Activated naive CD4-positive, alpha-beta T cell treated with anti-CD3 and anti-CD28 coated beads, Interleukin-2, amount 10 ng/mL, durations not matched to agents 7 days and 5 days (primary cell): ENCODE data around the gene CHST4.

Experiments
- CTCF ChIA-PET: fragments of 350-600 bp; sonication (Branson Sonifier 250); formaldehyde crosslinking; loops from one replicate; lab custom pipeline; 2021; ENCODE audit warnings: antibody characterized with exemption; lab: Charles Lee
- DNase-seq: peaks from one replicate; pipeline ENCODE4 v3.0.0-alpha.2; 2020
- H3K27ac Mint-ChIP-seq: one replicate; pipeline ENCODE4 v1.8.0; 2021; ENCODE audit warnings: mild to moderate bottlenecking, moderate library complexity, mixed read lengths
- H3K27me3 Mint-ChIP-seq: one replicate; pipeline ENCODE4 v1.8.0; 2021; ENCODE audit warnings: mild to moderate bottlenecking, mixed read lengths
- H3K36me3 Mint-ChIP-seq: one replicate; pipeline ENCODE4 v1.8.0; 2021; ENCODE audit warnings: mixed read lengths
- H3K4me1 Mint-ChIP-seq: one replicate; pipeline ENCODE4 v1.8.0; 2021; ENCODE audit warnings: mixed read lengths
- H3K4me3 Mint-ChIP-seq: one replicate; pipeline ENCODE4 v1.8.0; 2021; ENCODE audit warnings: mild to moderate bottlenecking, moderate library complexity, mixed read lengths
- H3K9me3 Mint-ChIP-seq: one replicate; pipeline ENCODE4 v1.8.0; 2021; ENCODE audit warnings: mixed read lengths

Gene CHST4

DNA sequence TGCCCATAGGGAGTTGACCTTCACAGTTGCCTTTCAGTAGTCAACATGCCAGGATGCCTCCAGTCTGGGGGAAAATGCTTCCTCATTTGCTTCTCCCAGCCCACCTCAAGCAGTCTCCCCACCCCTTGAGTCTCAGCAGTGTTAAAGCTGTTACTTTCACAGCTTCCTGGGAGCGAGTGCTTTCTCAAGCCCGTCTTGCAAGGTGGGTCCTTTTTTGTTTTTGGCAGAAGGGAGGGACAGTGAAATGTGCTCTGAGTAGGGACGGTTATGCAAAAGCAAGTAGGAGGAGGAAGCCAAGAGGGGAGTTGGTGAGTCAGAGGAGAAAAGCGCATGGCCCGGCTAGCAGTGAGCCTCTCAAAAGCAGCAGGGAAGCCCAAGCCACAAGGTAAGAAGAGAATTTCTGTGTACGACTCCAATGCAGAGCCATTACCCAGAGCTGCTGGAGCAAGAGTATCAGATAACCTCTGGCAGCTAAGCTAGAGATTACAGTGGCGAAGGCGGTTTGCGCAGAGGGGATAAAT, at the start of gene CHST4:
Gene CHST4, plus strand, starts transcription at position 316 of the 521 bp plus-strand sequence. CDS start 10,252 bp downstream, outside the sequence.
- Mint-ChIP-seq H3K9me3 (no peaks in the 10 kb centered on the region), H3K4me1 (no peaks in the 10 kb centered on the region), H3K4me3 (no peak within 1 kb of the TSS), H3K27ac (no peak within 1 kb of the TSS), H3K36me3 (no peaks in the 10 kb centered on the region), H3K27me3 (peaks cover 23% of the 10 kb centered on the region)
- DNase-seq = no peak
- CTCF ChIA-PET = interaction anchor here (1.1 to 2.1 kb wide), 3 partner anchors 10 to 85 kb away, joined by 3 to 9 read pairs (median 6); no protein-coding TSS in a partner anchor

GRCh38 chr16:71476457-71477124, 49.6 kb upstream of the CHST4 start:
- H3K36me3 Mint-ChIP-seq = no peaks in the 10 kb centered on the region
- no peaks in the 10 kb centered on the region for H3K27me3 Mint-ChIP-seq
- H3K27ac Mint-ChIP-seq = peak overlapping the region; percentile 16
- DNase-seq = no peak
- H3K4me3 Mint-ChIP-seq = no peak overlapping the region
- H3K9me3 Mint-ChIP-seq = no peaks in the 10 kb centered on the region
- peaks cover 9% of the 10 kb centered on the region for H3K4me1 Mint-ChIP-seq
- CTCF ChIA-PET = no interaction called here

GRCh38 chr16:71479420-71479819, 46.8 kb upstream of the CHST4 start:
- H3K27me3 Mint-ChIP-seq = no peaks in the 10 kb centered on the region
- DNase-seq = no peak
- CTCF ChIA-PET = interaction anchor here (0.6 to 0.9 kb wide), 4 partner anchors 16 to 62 kb away, joined by 3 to 4 read pairs (median 3); no protein-coding TSS in a partner anchor
- peaks cover 20% of the 10 kb centered on the region for H3K4me1 Mint-ChIP-seq
- H3K36me3 Mint-ChIP-seq = no peaks in the 10 kb centered on the region
- H3K4me3 Mint-ChIP-seq = no peak overlapping the region
- no peak overlapping the region for H3K27ac Mint-ChIP-seq
- H3K9me3 Mint-ChIP-seq = no peaks in the 10 kb centered on the region

DNA sequence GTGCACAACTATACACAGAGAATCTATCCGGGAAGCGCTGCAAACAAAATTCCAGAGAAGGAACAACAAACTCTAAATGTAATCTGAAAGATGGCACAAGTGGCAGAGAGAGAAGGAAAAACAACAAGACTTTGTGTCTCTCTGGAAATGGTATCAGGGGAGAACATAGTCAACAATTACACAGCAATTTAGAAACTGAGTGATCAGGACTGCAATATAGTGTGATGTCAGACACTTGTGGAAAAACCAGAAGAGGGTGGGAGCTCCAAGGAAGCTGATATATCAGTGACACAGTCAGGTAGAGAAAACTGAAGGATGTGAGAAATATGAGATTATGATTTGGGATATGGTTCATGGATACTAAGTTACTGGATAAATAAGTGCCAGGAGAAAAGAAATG, 45.3 kb upstream of the CHST4 start:
- no peak overlapping the region for H3K4me3 Mint-ChIP-seq
- no peaks in the 10 kb centered on the region for H3K9me3 Mint-ChIP-seq
- no peaks in the 10 kb centered on the region for H3K36me3 Mint-ChIP-seq
- no peak for DNase-seq
- H3K27ac Mint-ChIP-seq = no peak overlapping the region
- CTCF ChIA-PET = interaction anchor here (1.9 kb wide), 1 partner anchor 18 kb away, joined by 5 read pairs; no protein-coding TSS in a partner anchor
- H3K4me1 Mint-ChIP-seq = peaks cover 26% of the 10 kb centered on the region
- no peaks in the 10 kb centered on the region for H3K27me3 Mint-ChIP-seq

- Mint-ChIP-seq H3K27me3 (no peaks in the 10 kb centered on the region), H3K27ac (no peak overlapping the region), H3K9me3 (no peaks in the 10 kb centered on the region), H3K36me3 (no peaks in the 10 kb centered on the region), H3K4me1 (peaks cover 21% of the 10 kb centered on the region), H3K4me3 (no peak overlapping the region)
- CTCF ChIA-PET = interaction anchor here (1.3 to 1.9 kb wide), 2 partner anchors 16 to 20 kb away, joined by 4 to 5 read pairs; partner anchors contain the start of gene ZNF23
- no peak for DNase-seq
Observed at GRCh38 chr16:71482569-71482968, 43.7 kb upstream of the CHST4 start.

- Mint-ChIP-seq H3K27ac (peak overlapping the region; percentile 87), H3K27me3 (no peaks in the 10 kb centered on the region), H3K4me1 (peaks cover 21% of the 10 kb centered on the region)
Observed at GRCh38 chr16:71484006-71484893, 42.0 kb upstream of the CHST4 start.

DNA sequence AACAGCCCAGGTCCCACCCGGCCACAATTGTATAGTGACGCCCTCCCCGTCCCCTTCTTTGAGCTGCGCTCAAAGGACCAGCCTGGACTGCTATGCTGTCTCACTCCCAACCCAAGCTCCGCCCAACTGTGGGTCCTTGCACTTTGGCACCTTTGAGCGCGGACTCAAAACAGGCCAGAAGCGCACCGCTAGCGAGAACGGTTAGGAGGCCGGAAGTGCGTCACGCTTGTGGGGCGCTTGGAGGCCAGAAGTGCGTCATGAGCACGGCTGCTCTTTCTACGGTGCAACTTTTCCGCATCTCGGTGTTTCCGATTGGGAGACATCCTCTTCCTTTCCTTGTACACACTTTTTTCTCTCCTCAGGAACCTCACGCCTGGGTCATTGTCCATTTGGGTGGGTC, 37.1 kb upstream of the CHST4 start, which contains the start of gene ZNF19:
Gene ZNF19, minus strand, starts transcription at position 203 of the 400 bp plus-strand sequence. CDS start 7,210 bp downstream, outside the sequence.
- no peaks in the 10 kb centered on the region for H3K9me3 Mint-ChIP-seq
- peaks cover 7% of the 10 kb centered on the region for H3K4me1 Mint-ChIP-seq
- H3K4me3 Mint-ChIP-seq = no peak within 1 kb of the TSS
- no peaks in the 10 kb centered on the region for H3K27me3 Mint-ChIP-seq
- H3K27ac Mint-ChIP-seq = no peak within 1 kb of the TSS
- DNase-seq = no peak
- no peaks in the 10 kb centered on the region for H3K36me3 Mint-ChIP-seq
- CTCF ChIA-PET = interaction anchor here (1.8 kb wide), 1 partner anchor 10 kb away, joined by 8 read pairs; no protein-coding TSS in a partner anchor

More at GRCh38 chr16:71484006-71484893, 42.0 kb upstream of the CHST4 start:
- CTCF ChIA-PET = interaction anchor here (0.7 to 1.4 kb wide), 2 partner anchors 13 to 22 kb away, joined by 3 to 7 read pairs; partner anchors contain the start of gene ZNF23
- peak overlapping the region; percentile 73 for H3K4me3 Mint-ChIP-seq
- no peaks in the 10 kb centered on the region for H3K9me3 Mint-ChIP-seq
- no peaks in the 10 kb centered on the region for H3K36me3 Mint-ChIP-seq
- DNase-seq = peak; percentile 86

DNA sequence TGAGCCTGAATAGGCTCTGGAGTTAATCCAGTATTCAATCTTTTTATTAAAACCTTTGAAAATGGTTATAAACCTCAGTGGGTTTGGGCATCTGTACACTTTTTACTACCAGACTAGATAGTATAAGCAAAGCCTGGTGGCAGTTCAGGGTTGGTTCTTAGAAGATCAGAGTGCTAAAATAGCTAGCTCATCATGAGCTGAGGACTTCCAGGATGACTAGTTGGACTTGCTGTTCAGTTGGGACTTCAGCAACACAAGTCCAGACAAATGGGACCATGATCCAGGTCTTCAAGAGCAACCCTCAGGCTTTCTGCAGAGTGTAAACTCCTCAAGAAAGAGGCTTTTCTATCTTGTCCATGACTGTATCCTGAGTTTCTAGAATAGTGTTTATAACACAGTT, 35.9 kb upstream of the CHST4 start:
- DNase-seq = no peak
- Mint-ChIP-seq H3K4me1 (no peaks in the 10 kb centered on the region), H3K4me3 (no peak overlapping the region), H3K27me3 (no peaks in the 10 kb centered on the region), H3K9me3 (no peaks in the 10 kb centered on the region), H3K36me3 (no peaks in the 10 kb centered on the region), H3K27ac (no peak overlapping the region)
- CTCF ChIA-PET = interaction anchor here (0.6 to 1.8 kb wide), 3 partner anchors 9 to 48 kb away, joined by 3 to 8 read pairs (median 3); no protein-coding TSS in a partner anchor

- H3K27ac Mint-ChIP-seq = no peak overlapping the region
- no peaks in the 10 kb centered on the region for H3K9me3 Mint-ChIP-seq
- CTCF ChIA-PET = interaction anchor here (1.8 kb wide), 1 partner anchor 8 kb away, joined by 8 read pairs; no protein-coding TSS in a partner anchor
- no peaks in the 10 kb centered on the region for H3K36me3 Mint-ChIP-seq
- no peaks in the 10 kb centered on the region for H3K27me3 Mint-ChIP-seq
- DNase-seq = no peak
- no peaks in the 10 kb centered on the region for H3K4me1 Mint-ChIP-seq
- no peak overlapping the region for H3K4me3 Mint-ChIP-seq
Observed at GRCh38 chr16:71491054-71491453, 35.2 kb upstream of the CHST4 start.

DNA sequence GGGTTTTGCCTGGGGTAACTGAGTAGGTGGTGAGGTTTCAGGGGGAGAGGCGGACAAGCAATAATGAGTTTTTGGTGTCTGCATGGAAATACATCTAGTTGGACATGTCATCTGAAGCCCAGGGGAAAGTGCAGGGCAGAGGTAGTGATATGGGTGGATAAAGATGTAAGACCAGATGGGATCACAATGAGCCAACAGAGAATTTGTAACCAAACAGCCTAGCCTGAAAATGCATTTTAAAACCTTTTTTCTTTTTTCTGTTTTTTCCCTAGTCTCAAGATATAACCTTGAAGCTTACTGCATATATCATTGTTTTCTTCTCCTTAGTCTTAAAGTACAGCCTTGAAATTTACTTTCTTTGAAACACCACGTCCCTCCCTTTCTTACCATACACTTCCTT, 33.4 kb upstream of the CHST4 start:
- H3K27ac Mint-ChIP-seq = no peak overlapping the region
- no peaks in the 10 kb centered on the region for H3K27me3 Mint-ChIP-seq
- no peaks in the 10 kb centered on the region for H3K9me3 Mint-ChIP-seq
- H3K4me3 Mint-ChIP-seq = no peak overlapping the region
- no peak for DNase-seq
- H3K4me1 Mint-ChIP-seq = no peaks in the 10 kb centered on the region
- H3K36me3 Mint-ChIP-seq = no peaks in the 10 kb centered on the region
- CTCF ChIA-PET = no interaction called here

DNA sequence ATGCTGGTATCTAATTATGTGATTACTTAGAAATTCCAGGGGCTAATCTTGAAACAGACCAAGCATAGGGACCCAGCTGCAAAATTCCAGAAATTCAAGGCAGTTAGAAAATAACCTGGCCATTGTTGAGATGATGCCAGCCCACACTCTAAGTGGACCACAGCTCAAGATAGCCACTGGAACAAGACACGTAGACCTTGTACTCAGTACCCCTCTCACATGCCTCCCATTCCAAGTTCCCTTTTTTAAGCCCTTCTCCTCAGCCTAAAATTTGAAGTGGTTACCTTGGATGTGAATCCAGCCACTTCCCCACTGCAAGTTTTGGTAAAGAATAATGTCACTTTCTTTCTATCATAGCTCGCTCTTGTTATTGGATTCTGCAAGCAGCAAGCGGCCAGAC, 33.0 kb upstream of the CHST4 start:
- Mint-ChIP-seq H3K4me1 (no peaks in the 10 kb centered on the region), H3K27ac (no peak overlapping the region), H3K27me3 (no peaks in the 10 kb centered on the region), H3K4me3 (no peak overlapping the region), H3K36me3 (no peaks in the 10 kb centered on the region), H3K9me3 (no peaks in the 10 kb centered on the region)
- no peak for DNase-seq
- CTCF ChIA-PET = no interaction called here

- H3K4me1 Mint-ChIP-seq = no peaks in the 10 kb centered on the region
- H3K9me3 Mint-ChIP-seq = no peaks in the 10 kb centered on the region
- H3K36me3 Mint-ChIP-seq = no peaks in the 10 kb centered on the region
- H3K27ac Mint-ChIP-seq = no peak overlapping the region
- DNase-seq = no peak
- CTCF ChIA-PET = interaction anchor here (0.7 to 6.2 kb wide), 7 partner anchors 17 to 176 kb away, joined by 3 to 85 read pairs (median 4); no protein-coding TSS in a partner anchor
- H3K4me3 Mint-ChIP-seq = no peak overlapping the region
- H3K27me3 Mint-ChIP-seq = no peaks in the 10 kb centered on the region
Observed at GRCh38 chr16:71498031-71498430, 28.2 kb upstream of the CHST4 start.

GRCh38 chr16:71499775-71500364, 26.4 kb upstream of the CHST4 start:
- H3K4me1 Mint-ChIP-seq = no peaks in the 10 kb centered on the region
- no peaks in the 10 kb centered on the region for H3K9me3 Mint-ChIP-seq
- DNase-seq = peak; percentile 67
- no peaks in the 10 kb centered on the region for H3K27me3 Mint-ChIP-seq
- CTCF ChIA-PET = interaction anchor here (0.6 to 6.2 kb wide), 19 partner anchors 10 to 1555 kb away, joined by 3 to 85 read pairs (median 3); partner anchors contain the start of genes ZNF19 and ZNF23
- H3K36me3 Mint-ChIP-seq = no peaks in the 10 kb centered on the region
- no peak overlapping the region for H3K4me3 Mint-ChIP-seq
- no peak overlapping the region for H3K27ac Mint-ChIP-seq
